Transverse colon (tissue), 4 donors: ENCODE results near the gene PDGFD.

Experiments
- CTCF ChIP-seq, 5 experiments: fragments of 200-600 bp in 3 of 5; fragments of 450-650 bp in 2 of 5; sonication (generic) in 3 of 5; IDR thresholded peaks; 1 replicate in 2 of 5; 2 replicates in 3 of 5; pipeline ENCODE4 v1.5.1; 2016 to 2017; ENCODE audit warnings: antibody characterized with exemption in 5 of 5, inconsistent platforms in 3 of 5, mild to moderate bottlenecking in 2 of 5, moderate library complexity in 1 of 5
- POLR2AphosphoS5 ChIP-seq, 3 donors: sonication (generic); formaldehyde crosslinking; IDR thresholded peaks; one replicate each; pipeline ENCODE4 v1.6.1; 2016; ENCODE audit warnings: antibody characterized with exemption in 3 of 3

DNA sequence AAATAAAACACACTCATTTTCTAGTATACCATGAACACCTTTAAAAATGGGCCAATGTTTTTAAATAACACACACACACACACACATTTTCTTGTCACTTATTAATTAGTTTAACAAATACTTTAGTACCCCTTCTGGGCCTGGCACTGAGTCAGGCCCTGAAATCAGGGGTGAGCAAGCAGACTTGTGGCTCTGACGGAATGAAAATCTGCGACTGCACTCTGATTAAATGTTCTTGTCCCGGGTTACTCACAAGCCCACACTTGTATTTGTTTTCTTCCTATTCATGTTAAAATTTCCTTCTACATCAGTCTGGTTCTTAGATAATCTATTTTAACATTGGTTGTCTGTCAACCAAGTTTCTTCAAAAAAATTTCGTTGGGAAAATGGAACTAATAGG, 43.0 kb upstream of the PDGFD start:
- TF ChIP-seq CTCF (IDR thresholded peaks at IDR 0.05) = no peak
- no peak for TF ChIP-seq POLR2AphosphoS5 (IDR thresholded peaks at IDR 0.05)
